Osteocyte (in vitro differentiated cells): Measurements from ENCODE around the gene FCN3. TPM values are rescaled to one million over a fixed set of nuclear protein-coding genes. Genes with fewer than 3 reads are reported as not detected.
"Not testable (repeated sequence)": the region's sequence is repeated elsewhere in the genome, so short reads cannot be mapped to it uniquely, and the experiment has no call there.

Source experiments
- DNase-seq: peaks from one replicate; pipeline ENCODE4 v3.0.0; 2021; ENCODE audit warnings: mixed read lengths; ENCODE audit not compliant: unreplicated experiment; ENCODE audit errors: extremely low spot score
- H3K27ac Mint-ChIP-seq: one replicate; pipeline ENCODE4 v1.8.0; 2021; ENCODE audit warnings: mild to moderate bottlenecking, mixed read lengths; ENCODE audit not compliant: unreplicated experiment
- H3K27me3 Mint-ChIP-seq: one replicate; pipeline ENCODE4 v1.8.0; 2021; ENCODE audit warnings: mixed read lengths; ENCODE audit not compliant: unreplicated experiment
- H3K36me3 Mint-ChIP-seq: one replicate; pipeline ENCODE4 v1.8.0; 2021; ENCODE audit warnings: mixed read lengths; ENCODE audit not compliant: unreplicated experiment
- H3K4me1 Mint-ChIP-seq: one replicate; pipeline ENCODE4 v1.8.0; 2021; ENCODE audit warnings: mixed read lengths; ENCODE audit not compliant: unreplicated experiment
- H3K4me3 Mint-ChIP-seq: one replicate; pipeline ENCODE4 v1.8.0; 2021; ENCODE audit warnings: mild to moderate bottlenecking, moderate library complexity, mixed read lengths; ENCODE audit not compliant: unreplicated experiment
- H3K9me3 Mint-ChIP-seq: one replicate; pipeline ENCODE4 v1.8.0; 2021; ENCODE audit warnings: mixed read lengths; ENCODE audit not compliant: unreplicated experiment
- CTCF ChIP-seq: fragments of 200-600 bp; sonication (generic); IDR thresholded peaks from 2 replicates; pipeline ENCODE4 v1.5.0; 2021; ENCODE audit warnings: antibody characterized with exemption, mild to moderate bottlenecking, moderate library complexity
- total RNA-seq: library from RNA; stranded (reverse); gene quantifications from 2 replicates; pipeline ENCODE4 v1.2.1, GENCODE V29; 2021

The FCN3 gene
- total RNA-seq, 1 donor from 2014 or later: not detected

- peak; percentile 82 for TF ChIP-seq CTCF
- Mint-ChIP-seq H3K36me3 (no peaks in the 10 kb centered on the region), H3K9me3 (no peaks in the 10 kb centered on the region), H3K4me1 (peaks cover 13% of the 10 kb centered on the region), H3K27me3 (peaks cover 15% of the 10 kb centered on the region), H3K27ac (no peak overlapping the region), H3K4me3 (no peak overlapping the region)
- DNase-seq: no peak
Observed at GRCh38 chr1:27388337-27389005, 13.8 kb upstream of the FCN3 start.

GRCh38 chr1:27384797-27385196, 10.2 kb upstream of the FCN3 start:
- not testable (repeated sequence) for H3K27ac Mint-ChIP-seq, H3K27me3 Mint-ChIP-seq, H3K36me3 Mint-ChIP-seq, H3K9me3 Mint-ChIP-seq, H3K4me3 Mint-ChIP-seq, DNase-seq
- H3K4me1 Mint-ChIP-seq: peaks cover 18% of the 10 kb centered on the region

GRCh38 chr1:27383661-27384060, 9.0 kb upstream of the FCN3 start:
- Mint-ChIP-seq H3K9me3 (no peaks in the 10 kb centered on the region), H3K4me1 (peaks cover 22% of the 10 kb centered on the region), H3K27me3 (peaks cover 7% of the 10 kb centered on the region), H3K27ac (no peak overlapping the region), H3K4me3 (no peak overlapping the region), H3K36me3 (no peaks in the 10 kb centered on the region)
- no peak for DNase-seq
- no peak for TF ChIP-seq CTCF

GRCh38 chr1:27383039-27383605, 8.5 kb upstream of the FCN3 start, which contains the start of gene CD164L2:
Gene CD164L2 (minus strand): TSS chr1:27383333. CDS start chr1:27383239, 94 bp downstream.
- no peak for DNase-seq
- Mint-ChIP-seq H3K4me3 (no peak within 1 kb of the TSS), H3K9me3 (no peaks in the 10 kb centered on the region), H3K27me3 (peaks cover 4% of the 10 kb centered on the region), H3K36me3 (no peaks in the 10 kb centered on the region), H3K27ac (no peak within 1 kb of the TSS), H3K4me1 (peaks cover 22% of the 10 kb centered on the region)
- TF ChIP-seq CTCF: no peak

GRCh38 chr1:27381969-27382762, 7.5 kb upstream of the FCN3 start:
- no peaks in the 10 kb centered on the region for H3K36me3 Mint-ChIP-seq
- peaks cover 22% of the 10 kb centered on the region for H3K4me1 Mint-ChIP-seq
- H3K27me3 Mint-ChIP-seq: peaks cover 4% of the 10 kb centered on the region
- H3K4me3 Mint-ChIP-seq: no peak overlapping the region
- TF ChIP-seq CTCF: no peak
- H3K9me3 Mint-ChIP-seq: no peaks in the 10 kb centered on the region
- no peak overlapping the region for H3K27ac Mint-ChIP-seq
- DNase-seq: no peak
